Gastrocnemius medialis (tissue), 4 donors: Measurements from ENCODE around the gene ST8SIA1.

ENCODE experiments used
- CTCF ChIP-seq, 5 experiments: fragments of 450-650 bp in 3 of 5; fragments of 200-600 bp in 2 of 5; sonication (generic) in 2 of 5; IDR thresholded peaks in 4 of 5; conservative IDR thresholded peaks in 1 of 5; 1 replicate in 4 of 5; 2 replicates in 1 of 5; pipeline ENCODE4 v1.5.1; 2016 to 2019; ENCODE audit warnings: antibody characterized with exemption in 5 of 5, mild to moderate bottlenecking in 3 of 5, moderate library complexity in 3 of 5
- POLR2A ChIP-seq, 2 donors: fragments of 450-650 bp; IDR thresholded peaks; one replicate each; pipeline ENCODE4 v1.6.1; 2017; ENCODE audit warnings: antibody characterized with exemption in 2 of 2, mild to moderate bottlenecking in 2 of 2, moderate library complexity in 2 of 2

- TF ChIP-seq CTCF (IDR thresholded peaks at IDR 0.05 in 4 of 5, conservative IDR thresholded peaks at IDR 0.05 in 1 of 5) (no peak), POLR2A (IDR thresholded peaks at IDR 0.05) (no peak)
Measured at GRCh38 chr12:22282283-22282682, 52.2 kb downstream of the ST8SIA1 start.
